Effector CD4-positive, alpha-beta T cell (primary cell): ENCODE results near the gene CSNK1A1.
"Not testable (repeated sequence)": the region's sequence is repeated elsewhere in the genome, so short reads cannot be mapped to it uniquely, and the experiment has no call there.

ENCODE experiments used
- DNase-seq: peaks from one replicate; pipeline ENCODE4 v3.0.0-alpha.2; 2020

The CSNK1A1 gene

DNA sequence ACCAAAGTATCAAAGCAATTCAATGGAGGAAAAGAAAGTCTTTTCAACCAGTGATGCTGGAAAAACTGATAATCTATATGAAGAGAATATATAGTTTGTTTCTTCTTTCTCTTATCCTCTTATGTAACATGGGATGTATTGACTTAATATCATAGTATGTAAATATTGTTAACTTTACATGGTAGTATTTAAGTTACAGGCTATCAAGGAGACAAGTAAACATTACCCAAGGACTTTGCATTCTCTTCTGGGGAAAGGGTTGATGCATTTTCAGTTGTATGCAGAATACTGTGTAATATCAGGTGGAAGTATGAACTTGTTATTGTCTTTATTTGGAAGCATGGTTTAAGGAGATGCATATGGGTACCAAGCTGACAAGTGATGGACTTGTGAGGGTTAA is 20.9 kb upstream of the CSNK1A1 start:
- no peak for DNase-seq

DNA sequence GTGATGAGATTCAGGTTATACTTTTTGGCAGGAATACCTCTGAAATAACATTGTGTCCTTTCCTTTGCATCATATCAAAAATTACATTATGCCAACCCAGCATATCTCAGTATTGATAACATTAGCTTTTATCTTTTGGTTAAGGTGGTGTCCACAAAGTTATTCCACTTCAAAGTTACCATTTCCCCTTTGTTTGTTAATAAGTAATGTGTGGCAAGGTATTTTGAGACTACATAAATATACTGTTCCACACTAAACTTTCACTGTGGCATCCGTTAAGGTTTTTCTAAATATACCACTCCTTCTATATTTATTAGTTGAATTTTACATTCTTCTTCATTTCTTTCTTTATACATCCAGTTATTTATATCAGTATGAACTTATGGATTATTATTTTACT is 16.0 kb upstream of the CSNK1A1 start:
- no peak for DNase-seq

GRCh38 chr5:149564542-149565140 is 13.4 kb upstream of the CSNK1A1 start:
- DNase-seq = not testable (repeated sequence)

- no peak for DNase-seq
Measured at GRCh38 chr5:149563466-149563865, 12.2 kb upstream of the CSNK1A1 start.

DNA sequence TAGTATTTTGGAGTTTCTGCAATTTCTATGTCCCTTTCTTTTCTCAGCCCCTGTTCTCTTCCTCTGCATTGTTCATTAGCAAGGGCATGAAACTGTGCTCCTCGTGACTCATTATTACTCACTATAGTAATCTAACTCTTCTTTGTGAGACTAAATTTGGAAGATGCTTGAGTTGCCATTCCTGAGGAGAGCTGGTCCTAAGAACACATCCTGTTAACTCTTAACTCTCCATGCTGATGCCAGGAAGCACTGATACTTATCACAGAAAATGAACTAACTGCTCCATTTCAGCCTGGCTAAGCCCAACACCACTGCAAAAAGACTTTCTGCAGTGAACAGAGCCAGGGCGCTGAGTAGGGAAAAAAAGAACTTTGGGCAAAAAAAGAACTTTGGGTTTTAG is 10.6 kb upstream of the CSNK1A1 start:
- no peak for DNase-seq

- DNase-seq = no peak
Measured at GRCh38 chr5:149559706-149560105, 8.5 kb upstream of the CSNK1A1 start.

DNA sequence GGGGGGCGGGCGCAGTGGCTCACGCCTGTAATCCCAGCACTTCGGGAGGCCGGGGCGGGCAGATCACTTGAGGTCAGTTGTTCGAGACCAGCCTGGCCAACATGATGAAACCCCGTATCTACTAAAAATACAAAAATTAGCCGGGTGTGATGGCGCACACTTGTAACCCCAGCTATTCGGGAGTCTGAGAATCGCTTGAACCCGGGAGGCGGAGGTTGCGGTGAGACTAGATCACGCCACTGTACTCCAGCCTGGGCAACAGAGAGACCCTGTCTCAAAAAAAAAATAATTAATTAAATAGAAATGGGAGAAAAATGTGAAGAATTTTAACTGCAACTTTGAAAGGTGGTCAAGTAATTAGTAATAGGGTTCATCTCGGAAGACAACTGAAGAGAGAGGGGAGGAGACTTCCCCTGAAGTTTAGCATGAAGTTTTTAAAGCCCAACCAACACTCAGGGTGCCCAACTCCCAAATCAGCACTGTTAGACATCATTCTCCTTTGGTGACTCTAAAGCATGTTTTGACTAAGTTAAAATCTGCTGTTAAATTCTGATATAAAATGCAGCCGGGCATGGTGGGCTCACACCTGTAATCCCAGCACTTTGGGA is 1.4 kb upstream of the CSNK1A1 start:
- no peak for DNase-seq

DNA sequence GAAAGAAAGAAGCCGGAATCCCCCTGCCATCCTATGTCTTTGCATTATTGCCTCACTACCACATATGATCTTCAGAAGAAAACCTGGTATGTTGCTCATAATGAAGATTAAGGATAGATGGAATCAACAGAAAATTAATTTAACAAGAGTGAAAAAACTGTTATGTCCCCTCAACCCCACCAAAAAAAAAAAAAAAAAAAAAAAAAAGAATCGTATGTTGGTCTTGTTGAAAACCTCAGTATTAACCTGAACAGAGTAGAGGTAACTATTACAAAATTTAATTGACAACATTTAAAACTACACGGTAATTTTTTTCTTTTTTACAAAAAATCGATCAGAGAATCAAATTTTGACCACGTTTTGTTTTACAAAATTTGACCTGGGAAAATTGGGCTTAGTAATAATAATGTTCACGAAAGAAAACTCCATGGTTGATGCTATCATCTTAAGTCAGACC is 827 bp upstream of the CSNK1A1 start:
- DNase-seq = no peak

- no peak for DNase-seq
Measured at GRCh38 chr5:149550594-149551226, 529 bp downstream of the CSNK1A1 start.

GRCh38 chr5:149550268-149550583 is 1.0 kb downstream of the CSNK1A1 start:
- peak; percentile 9 for DNase-seq

DNA sequence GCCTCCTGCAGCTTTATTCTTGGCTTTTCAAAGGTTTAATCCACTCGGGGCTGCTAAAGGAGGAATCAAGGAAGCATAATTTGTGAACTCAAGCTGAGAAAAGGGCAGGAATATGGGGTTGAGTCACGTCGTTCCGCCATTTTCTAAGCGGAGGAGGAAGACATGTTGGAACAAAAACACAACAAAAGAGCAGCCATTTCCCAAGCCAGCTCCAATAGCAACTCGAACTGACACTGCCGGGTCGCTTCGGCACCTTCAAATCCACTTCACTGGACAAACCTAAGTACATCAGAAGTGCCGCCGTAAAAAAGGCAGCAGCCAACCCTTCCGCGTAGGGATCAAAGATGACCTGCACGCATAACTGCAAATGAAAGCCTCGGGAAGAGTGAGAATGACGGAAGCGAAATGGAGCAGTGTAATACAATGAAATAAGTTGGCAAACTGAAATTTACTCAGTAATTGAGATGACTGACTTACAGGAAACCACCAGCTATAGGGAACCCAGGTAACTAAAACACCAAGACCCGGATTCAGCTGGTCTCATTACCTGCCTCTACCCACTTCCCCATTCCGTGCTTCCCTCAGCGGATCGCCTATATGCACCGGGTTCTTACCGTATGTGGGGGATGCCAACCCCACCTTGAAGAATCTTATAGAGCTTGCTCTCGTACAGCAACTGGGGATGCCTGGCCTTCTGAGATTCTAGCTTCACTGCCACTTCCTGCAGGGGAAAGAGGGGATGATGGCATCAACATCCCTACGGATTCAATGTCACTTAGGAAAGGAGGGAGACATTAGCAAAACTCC is 1.6 kb downstream of the CSNK1A1 start:
- peak; percentile 19 for DNase-seq

- no peak for DNase-seq
Measured at GRCh38 chr5:149546974-149547373, 4.3 kb downstream of the CSNK1A1 start.

DNA sequence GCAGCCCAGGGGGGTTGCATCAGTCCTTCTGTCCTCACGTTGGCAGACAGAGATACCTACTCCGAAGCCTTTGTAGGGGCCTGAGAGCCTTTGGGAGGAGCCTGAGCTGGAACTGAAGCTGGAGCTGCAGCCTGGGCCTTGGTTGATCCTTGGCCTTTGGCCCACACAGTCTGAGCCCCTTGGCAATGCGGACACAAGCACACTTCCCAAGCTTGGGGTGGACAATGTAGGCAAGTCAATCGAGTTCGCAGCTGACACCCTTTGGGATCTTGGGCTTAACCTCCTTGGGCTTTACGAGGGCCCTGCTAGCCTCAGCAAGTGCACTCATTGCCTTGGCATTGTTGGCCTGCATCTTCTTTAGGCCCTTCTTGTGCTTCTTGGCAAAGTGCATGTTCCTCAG is 5.9 kb downstream of the CSNK1A1 start:
- no peak for DNase-seq

DNA sequence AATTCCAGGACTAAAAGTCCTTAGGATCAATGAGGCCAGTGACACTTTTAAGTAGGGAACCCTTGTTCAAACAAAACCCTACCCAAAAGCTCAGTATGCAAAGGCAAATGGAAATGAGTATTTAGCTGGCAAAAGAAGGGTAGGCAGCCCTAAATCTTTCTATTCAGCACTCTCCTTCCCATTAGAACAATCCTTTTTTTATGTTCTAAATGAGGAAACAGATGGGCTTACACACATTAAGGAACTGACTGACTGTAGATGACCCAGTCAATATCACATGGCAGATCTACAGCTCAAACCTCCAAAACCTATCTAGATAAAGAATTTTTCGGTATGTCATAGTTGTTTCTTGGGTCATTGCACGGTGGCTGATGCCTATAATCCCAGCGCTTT is 7.2 kb downstream of the CSNK1A1 start:
- no peak for DNase-seq

GRCh38 chr5:149543361-149544027 is 7.7 kb downstream of the CSNK1A1 start:
- DNase-seq = no peak

DNA sequence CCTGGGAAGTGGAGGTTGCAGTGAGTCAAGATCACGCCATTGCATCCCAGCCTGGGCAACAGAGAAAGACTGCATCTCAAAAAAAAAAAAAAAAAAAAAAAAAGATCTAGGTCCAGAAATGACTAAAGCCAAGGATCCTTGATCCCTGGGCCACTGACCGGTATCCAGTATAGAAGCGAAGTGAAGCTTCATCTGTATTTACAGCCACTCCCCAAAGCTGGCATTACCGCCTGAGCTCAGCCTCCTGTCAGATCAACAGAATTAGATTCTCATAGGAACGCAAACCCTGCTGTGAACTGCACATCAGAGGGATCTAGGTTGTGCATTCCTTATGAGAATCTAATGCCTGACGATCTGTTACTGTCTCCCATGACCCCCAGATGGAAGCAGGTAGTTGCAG is 9.3 kb downstream of the CSNK1A1 start:
- no peak for DNase-seq

DNA sequence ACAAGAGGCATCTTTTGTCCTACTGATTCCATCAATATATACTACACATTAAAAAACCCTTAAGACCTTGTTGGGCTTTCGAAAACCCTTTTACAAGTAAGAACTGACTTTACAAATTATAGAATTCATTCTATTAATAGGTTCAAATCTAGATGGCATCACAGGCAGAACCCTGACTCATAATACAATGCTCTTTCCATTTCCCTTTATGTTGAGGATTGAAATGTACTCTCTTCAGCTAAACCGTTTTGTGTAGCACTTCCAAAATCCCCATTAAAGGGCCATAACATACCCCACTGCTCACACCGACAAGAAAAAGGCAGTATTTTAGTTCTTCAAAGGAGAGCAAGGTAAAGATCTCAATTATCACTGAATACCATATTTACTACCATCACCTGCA is 11.2 kb downstream of the CSNK1A1 start:
- DNase-seq = no peak

DNA sequence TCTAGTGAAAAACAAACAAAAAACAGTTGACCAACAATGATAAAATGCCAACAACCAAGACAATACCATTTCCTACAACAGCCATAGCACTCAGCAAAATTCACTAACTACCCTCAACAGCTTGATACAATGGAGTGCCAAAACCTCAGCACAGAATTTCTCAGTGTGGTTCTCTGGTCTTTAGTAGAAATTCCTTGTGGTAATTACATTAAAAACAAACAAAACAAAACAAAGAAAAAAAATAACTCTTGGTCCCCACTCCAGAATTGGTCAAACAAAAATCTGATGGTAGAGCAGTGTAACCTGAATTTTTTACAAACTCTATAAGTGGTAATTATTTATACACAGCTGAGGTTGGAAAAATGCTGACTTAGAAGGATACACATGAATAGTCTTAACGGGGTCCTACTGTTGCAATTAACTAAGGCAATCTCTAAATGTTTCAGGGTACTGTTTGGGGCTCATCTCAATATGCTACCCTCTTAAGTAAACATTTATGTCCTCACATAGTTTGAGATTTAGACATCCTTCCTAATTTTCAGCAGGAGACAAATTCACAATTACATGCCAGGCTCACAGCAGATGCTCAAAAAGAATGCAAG is 13.8 kb downstream of the CSNK1A1 start:
- DNase-seq = no peak

GRCh38 chr5:149535787-149536186 is 15.5 kb downstream of the CSNK1A1 start:
- not testable (repeated sequence) for DNase-seq

DNA sequence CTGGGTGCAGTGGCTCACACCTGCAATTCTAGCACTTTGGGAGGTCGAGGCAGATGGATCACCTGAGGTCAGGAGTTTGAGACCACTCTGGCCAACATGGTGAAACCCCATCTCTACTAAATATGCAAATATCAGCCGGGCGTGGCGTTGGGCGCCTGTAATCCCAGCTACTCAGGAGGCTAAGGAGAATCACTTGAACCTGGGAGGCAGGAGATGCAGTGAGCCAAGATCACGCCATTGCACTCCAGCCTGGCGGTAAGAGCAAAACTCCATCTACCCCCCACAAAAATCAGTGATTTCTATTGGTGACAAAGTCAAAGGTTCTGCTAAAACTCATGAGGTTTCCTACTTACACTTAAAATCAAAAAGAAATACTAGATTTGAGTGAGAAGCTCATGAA is 18.8 kb downstream of the CSNK1A1 start:
- DNase-seq = no peak

GRCh38 chr5:149529463-149529862 is 21.8 kb downstream of the CSNK1A1 start:
- no peak for DNase-seq

- DNase-seq = no peak
Measured at GRCh38 chr5:149528281-149529060, 22.8 kb downstream of the CSNK1A1 start.
